ENCODE data around the gene DCST2.

GRCh38 chr1:155001425-155001674, 32.2 kb downstream of the DCST2 start:
- TF ChIP-seq POLR2A (IDR thresholded peaks at IDR 0.05) (no peak), CTCF (IDR thresholded peaks at IDR 0.05) (no peak)

Measured in sigmoid colon (tissue), 3 donors.